ENCODE data around the gene ACACB.

ACACB gene

DNA sequence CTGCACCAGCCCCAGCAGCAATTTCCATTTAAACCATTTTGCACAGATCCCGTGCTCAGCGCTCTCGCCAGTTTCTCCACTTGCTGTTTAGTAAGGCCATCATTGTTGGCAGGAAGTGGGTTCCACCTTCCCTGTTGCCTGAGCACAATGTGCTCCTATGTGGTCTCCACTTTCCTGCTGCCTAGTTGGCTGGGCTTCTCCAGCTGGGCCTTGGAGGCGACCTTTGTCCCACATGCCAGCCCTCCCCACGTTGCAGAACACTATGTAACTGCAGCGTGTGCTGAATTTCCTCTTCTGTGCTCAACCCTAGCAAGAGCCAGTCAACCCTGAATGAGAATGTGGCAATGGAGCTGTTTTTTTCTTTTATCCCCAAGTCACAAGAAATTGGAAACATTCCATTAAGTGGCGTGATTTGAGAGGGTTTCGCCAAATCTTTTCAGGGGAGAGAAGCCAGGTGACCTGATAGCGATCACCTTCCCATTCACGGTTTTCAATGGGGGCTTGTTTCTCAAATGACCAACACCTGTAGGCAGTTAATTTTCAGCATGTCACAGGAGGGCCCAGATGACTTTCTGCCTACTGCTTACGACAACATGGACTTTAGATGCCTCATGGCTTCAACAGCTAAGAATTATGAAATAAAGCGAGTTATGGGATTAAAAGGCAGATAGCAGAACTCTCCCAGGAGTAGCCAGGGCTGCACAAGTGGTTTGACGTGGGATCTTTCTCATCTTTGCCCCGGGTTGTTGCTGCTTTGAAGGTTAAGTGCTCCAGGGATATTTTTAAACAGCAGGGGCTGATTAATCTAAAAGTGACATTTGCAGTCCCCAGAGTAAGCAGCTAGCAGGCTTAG lies at the start of gene ACACB:
ACACB (plus strand) TSS at position 830 of the 853 bp plus-strand sequence. CDS start 22,819 bp downstream, outside the sequence.
- H2AFZ ChIP-seq (ENCODE audit: low read depth, low read length) = peak within 1 kb of the TSS; percentile 30; the same call in 1 of the 2 replicates
- DNase-seq = peak; percentile 64
- H3K4me1 ChIP-seq (ENCODE audit: insufficient read depth, low read length) = peaks cover 21% of the 10 kb centered on the region
- H4K20me1 ChIP-seq (ENCODE audit: insufficient read depth, low read length) = 0 out of 2 replicates have a peak, but pooled peaks cover 3% of the 10 kb centered on the region
- no peaks in the 10 kb centered on the region for H3K79me2 ChIP-seq (ENCODE audit: insufficient read depth, low read length)
- peak; percentile 93 for ATAC-seq (ENCODE audit: insufficient read depth, low read depth)
- peak within 1 kb of the TSS; percentile 41; the same call in 1 of the 2 replicates for H3K27ac ChIP-seq (ENCODE audit: low read length)
- H3K4me2 ChIP-seq (ENCODE audit: insufficient read depth, low read length) = no peak within 1 kb of the TSS
- H3K4me3 ChIP-seq (ENCODE audit: low read depth in 1 of 2, low read length in 2 of 2) = no peak within 1 kb of the TSS
- H3K9ac ChIP-seq (ENCODE audit: low read depth, low read length) = no peak within 1 kb of the TSS
- 0 out of 2 replicates have a peak, but pooled peaks cover 3% of the 10 kb centered on the region for H3K36me3 ChIP-seq (ENCODE audit: insufficient read depth, low read length)
- no peaks in the 10 kb centered on the region for H3K27me3 ChIP-seq (ENCODE audit: insufficient read depth, low read length, poor library complexity)
- no peaks in the 10 kb centered on the region for H3K9me3 ChIP-seq (ENCODE audit: insufficient read depth, low read length, severe bottlenecking)
- TF ChIP-seq, protein P1, sequence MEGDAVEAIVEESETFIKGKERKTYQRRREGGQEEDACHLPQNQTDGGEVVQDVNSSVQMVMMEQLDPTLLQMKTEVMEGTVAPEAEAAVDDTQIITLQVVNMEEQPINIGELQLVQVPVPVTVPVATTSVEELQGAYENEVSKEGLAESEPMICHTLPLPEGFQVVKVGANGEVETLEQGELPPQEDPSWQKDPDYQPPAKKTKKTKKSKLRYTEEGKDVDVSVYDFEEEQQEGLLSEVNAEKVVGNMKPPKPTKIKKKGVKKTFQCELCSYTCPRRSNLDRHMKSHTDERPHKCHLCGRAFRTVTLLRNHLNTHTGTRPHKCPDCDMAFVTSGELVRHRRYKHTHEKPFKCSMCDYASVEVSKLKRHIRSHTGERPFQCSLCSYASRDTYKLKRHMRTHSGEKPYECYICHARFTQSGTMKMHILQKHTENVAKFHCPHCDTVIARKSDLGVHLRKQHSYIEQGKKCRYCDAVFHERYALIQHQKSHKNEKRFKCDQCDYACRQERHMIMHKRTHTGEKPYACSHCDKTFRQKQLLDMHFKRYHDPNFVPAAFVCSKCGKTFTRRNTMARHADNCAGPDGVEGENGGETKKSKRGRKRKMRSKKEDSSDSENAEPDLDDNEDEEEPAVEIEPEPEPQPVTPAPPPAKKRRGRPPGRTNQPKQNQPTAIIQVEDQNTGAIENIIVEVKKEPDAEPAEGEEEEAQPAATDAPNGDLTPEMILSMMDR (IDR thresholded peaks at IDR 0.05; ENCODE audit: borderline replicate concordance, extremely low read depth, low read length, poor library complexity, severe bottlenecking) = no peak
- no peak for TF ChIP-seq EZH2 (IDR thresholded peaks at IDR 0.05; ENCODE audit: borderline replicate concordance, low read depth, low read length, severe bottlenecking)

DNA sequence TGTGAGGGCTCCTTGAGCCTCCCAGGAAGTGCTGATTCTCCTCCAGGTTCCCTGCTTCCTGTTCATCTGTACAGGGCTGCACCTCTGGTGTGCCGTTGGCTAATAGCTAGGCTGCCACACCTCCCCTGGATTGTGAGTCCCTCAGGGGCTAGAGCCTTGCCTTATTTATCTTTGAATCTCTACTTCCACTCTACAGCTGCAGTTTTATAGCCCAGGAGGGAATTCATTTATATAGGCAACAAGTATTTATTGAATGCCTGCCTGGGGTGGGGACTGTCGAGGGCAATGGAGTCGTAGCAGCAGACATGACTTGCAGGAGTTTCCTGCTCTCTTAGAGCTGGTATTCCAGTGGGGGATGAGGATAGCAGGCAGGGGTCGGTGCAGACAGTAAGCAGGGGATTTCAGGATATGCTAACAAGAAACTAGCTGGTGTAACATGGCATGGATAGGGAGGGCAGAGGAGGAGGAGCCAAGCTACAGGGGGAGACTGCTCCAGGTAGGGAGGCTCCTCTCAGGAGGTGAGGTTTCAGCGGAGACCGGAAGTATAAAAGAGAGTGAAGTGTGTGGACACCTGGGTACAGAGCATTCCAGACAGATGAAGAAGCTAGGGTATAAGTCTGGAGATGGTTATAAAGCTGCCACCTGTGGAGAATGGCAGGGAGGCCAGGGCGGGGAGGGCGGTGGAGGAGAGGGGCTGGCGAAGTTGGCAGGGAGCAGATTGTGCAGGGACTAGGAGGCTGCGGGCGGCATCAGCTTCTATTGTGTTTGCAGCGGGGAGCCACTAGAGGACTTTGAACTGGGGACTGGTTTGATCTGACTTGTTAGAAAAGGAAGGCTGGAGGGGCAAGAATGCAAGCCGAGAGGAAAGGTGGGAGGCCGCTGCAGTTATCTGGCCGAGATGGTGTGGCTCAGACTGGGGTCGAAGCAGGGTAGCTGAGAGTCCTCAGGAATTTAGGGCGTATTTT lies 46.8 kb upstream of the ACACB start:
- no peaks in the 10 kb centered on the region for H4K20me1 ChIP-seq (ENCODE audit: insufficient read depth, low read length)
- DNase-seq (no peak), ATAC-seq (ENCODE audit: insufficient read depth, low read depth) (no peak)
- TF ChIP-seq EZH2 (IDR thresholded peaks at IDR 0.05; ENCODE audit: borderline replicate concordance, low read depth, low read length, severe bottlenecking) = no peak
- TF ChIP-seq, protein P1 (IDR thresholded peaks at IDR 0.05; ENCODE audit: borderline replicate concordance, extremely low read depth, low read length, poor library complexity, severe bottlenecking) = no peak
- H3K4me1 ChIP-seq (ENCODE audit: insufficient read depth, low read length) = no peaks in the 10 kb centered on the region
- H3K36me3 ChIP-seq (ENCODE audit: insufficient read depth, low read length) = peaks cover 51% of the 10 kb centered on the region
- H3K27ac ChIP-seq (ENCODE audit: low read length) = no peak overlapping the region
- H3K9me3 ChIP-seq (ENCODE audit: insufficient read depth, low read length, severe bottlenecking) = no peaks in the 10 kb centered on the region
- no peak overlapping the region for H3K9ac ChIP-seq (ENCODE audit: low read depth, low read length)
- no peak overlapping the region for H3K4me2 ChIP-seq (ENCODE audit: insufficient read depth, low read length)
- H3K79me2 ChIP-seq (ENCODE audit: insufficient read depth, low read length) = no peaks in the 10 kb centered on the region
- no peak overlapping the region for H3K4me3 ChIP-seq (ENCODE audit: low read depth in 1 of 2, low read length in 2 of 2)
- H2AFZ ChIP-seq (ENCODE audit: low read depth, low read length) = no peak overlapping the region
- no peaks in the 10 kb centered on the region for H3K27me3 ChIP-seq (ENCODE audit: insufficient read depth, low read length, poor library complexity)

DNA sequence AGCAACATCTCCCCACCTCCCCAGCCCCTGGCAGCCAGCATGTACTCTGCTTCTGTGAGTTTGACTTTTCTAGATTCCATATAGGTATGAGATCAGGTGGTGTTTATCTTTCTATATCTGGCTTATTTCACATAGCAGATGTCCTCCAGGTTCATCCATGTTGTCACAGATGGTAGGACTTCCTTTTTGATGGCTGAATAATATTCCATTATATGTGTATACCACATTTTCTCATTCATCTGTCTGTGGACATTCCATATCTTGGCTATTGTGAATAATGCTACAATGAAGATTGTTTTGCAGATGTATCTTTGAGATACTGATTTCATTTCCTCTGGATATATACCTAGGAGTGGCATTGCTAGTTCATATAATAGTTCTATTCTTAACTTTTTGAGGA lies 41.5 kb upstream of the ACACB start:
- H3K36me3 ChIP-seq (ENCODE audit: insufficient read depth, low read length) = peaks cover 46% of the 10 kb centered on the region
- no peak overlapping the region for H3K4me2 ChIP-seq (ENCODE audit: insufficient read depth, low read length)

More for the DNA sequence above, 41.5 kb upstream of the ACACB start:
- TF ChIP-seq, protein P1 (IDR thresholded peaks at IDR 0.05; ENCODE audit: borderline replicate concordance, extremely low read depth, low read length, poor library complexity, severe bottlenecking) = no peak
- no peak for TF ChIP-seq EZH2 (IDR thresholded peaks at IDR 0.05; ENCODE audit: borderline replicate concordance, low read depth, low read length, severe bottlenecking)
- no peak overlapping the region for H2AFZ ChIP-seq (ENCODE audit: low read depth, low read length)
- no peak for DNase-seq
- H3K79me2 ChIP-seq (ENCODE audit: insufficient read depth, low read length) = no peaks in the 10 kb centered on the region
- no peak for ATAC-seq (ENCODE audit: insufficient read depth, low read depth)
- no peak overlapping the region for H3K4me3 ChIP-seq (ENCODE audit: low read depth in 1 of 2, low read length in 2 of 2)
- no peaks in the 10 kb centered on the region for H3K4me1 ChIP-seq (ENCODE audit: insufficient read depth, low read length)
- no peaks in the 10 kb centered on the region for H3K9me3 ChIP-seq (ENCODE audit: insufficient read depth, low read length, severe bottlenecking)
- no peak overlapping the region for H3K27ac ChIP-seq (ENCODE audit: low read length)
- no peaks in the 10 kb centered on the region for H3K27me3 ChIP-seq (ENCODE audit: insufficient read depth, low read length, poor library complexity)
- H4K20me1 ChIP-seq (ENCODE audit: insufficient read depth, low read length) = no peaks in the 10 kb centered on the region
- no peak overlapping the region for H3K9ac ChIP-seq (ENCODE audit: low read depth, low read length)

Measured in DND-41 (cell line).